Measurements from ENCODE around the gene CPE. TPM values are rescaled to one million over a fixed set of nuclear protein-coding genes. Genes with fewer than 3 reads are reported as not detected.

Gene CPE
- total and polyA plus RNA-seq, 4 donors = 3.0 to 5.6 (median 4.5) TPM

- Histone ChIP-seq H3K27ac (ENCODE audit: low read depth in 1 of 2, low read length in 2 of 2) (no peak overlapping the region), H3K9me3 (ENCODE audit: control insufficient read depth in 4 of 4, low read length in 3 of 4) (no peaks in the 10 kb centered on the region)
- 98% methylated on average over 1 of the region's 1 CpG for WGBS
These were observed 10.7 kb upstream of the CPE start for GRCh38 chr4:165368114-165368513.

More at GRCh38 chr4:165368114-165368513, 10.7 kb upstream of the CPE start:
- Histone ChIP-seq H3K27me3 (ENCODE audit: control insufficient read depth in 4 of 4, insufficient read depth in 4 of 4, low read length in 3 of 4) (no peaks in the 10 kb centered on the region), H3K4me3 (ENCODE audit: low read depth in 1 of 3, low read length in 3 of 3) (no peak overlapping the region), H3K36me3 (ENCODE audit: control insufficient read depth in 4 of 4, insufficient read depth in 3 of 4, low read depth in 1 of 4, low read length in 3 of 4) (no peaks in the 10 kb centered on the region), H3K4me1 (ENCODE audit: control insufficient read depth in 4 of 4, insufficient read depth in 4 of 4, low read length in 3 of 4) (peaks cover 0 to 4% (median 0%) of the 10 kb centered on the region in 4 donors), H3K9ac (ENCODE audit: low read depth in 1 of 2, low read length in 2 of 2) (no peak overlapping the region)
- DNase-seq (ENCODE audit: low spot score) = no peak
- TF ChIP-seq MAX (IDR thresholded peaks at IDR 0.05) = no peak
- no peak for TF ChIP-seq GABPA (IDR thresholded peaks at IDR 0.05 in 1 of 2, conservative IDR thresholded peaks at IDR 0.05 in 1 of 2)
- no peak for TF ChIP-seq FOXA1 (IDR thresholded peaks at IDR 0.05)
- TF ChIP-seq RAD21 (IDR thresholded peaks at IDR 0.05) = no peak
- no peak for TF ChIP-seq HNF4A (conservative IDR thresholded peaks at IDR 0.05)
- TF ChIP-seq SP1 (IDR thresholded peaks at IDR 0.05) = no peak
- no peak for TF ChIP-seq FOXA2 (IDR thresholded peaks at IDR 0.05)
- TF ChIP-seq JUND (IDR thresholded peaks at IDR 0.05) = no peak
- TF ChIP-seq REST (IDR thresholded peaks at IDR 0.05) = no peak
- TF ChIP-seq CTCF (IDR thresholded peaks at IDR 0.05; ENCODE audit: low read depth, low read length, missing input control) = no peak
- TF ChIP-seq EGR1 (IDR thresholded peaks at IDR 0.05; ENCODE audit: low read depth in 2 of 2) = no peak
- no peak for TF ChIP-seq YY1 (IDR thresholded peaks at IDR 0.05)
- TF ChIP-seq RXRA (IDR thresholded peaks at IDR 0.05) = no peak
- TF ChIP-seq HNF4G (IDR thresholded peaks at IDR 0.05) = no peak
- no peak for TF ChIP-seq ATF3 (IDR thresholded peaks at IDR 0.05)
- TF ChIP-seq ZBTB33 (IDR thresholded peaks at IDR 0.05) = no peak
- TF ChIP-seq NR2F2 (IDR thresholded peaks at IDR 0.05) = no peak
- no peak for TF ChIP-seq TAF1 (conservative IDR thresholded peaks at IDR 0.05)
